IMR-90 (cell line): Measurements from ENCODE around the gene ULK1.
"Not testable (repeated sequence)": the region's sequence is repeated elsewhere in the genome, so short reads cannot be mapped to it uniquely, and the experiment has no call there.

Experiments
- CEBPB ChIP-seq: IDR thresholded peaks from 2 replicates; pipeline ENCODE4 v1.6.1; 2012; ENCODE audit warnings: low read depth, low read length, improper control_type of control experiment
- MAFK ChIP-seq: IDR thresholded peaks from 2 replicates; pipeline ENCODE4 v1.6.1; 2012; ENCODE audit warnings: low read depth, low read length, improper control_type of control experiment
- MAZ ChIP-seq: IDR thresholded peaks from 2 replicates; pipeline ENCODE4 v1.6.1; 2012; ENCODE audit warnings: low read depth, mild to moderate bottlenecking, low read length, improper control_type of control experiment, moderate library complexity, borderline replicate concordance
- MXI1 ChIP-seq: IDR thresholded peaks from 2 replicates; pipeline ENCODE4 v1.6.1; 2012; ENCODE audit warnings: low read depth, mild to moderate bottlenecking, low read length, moderate library complexity, borderline replicate concordance
- POLR2A ChIP-seq: IDR thresholded peaks from 2 replicates; pipeline ENCODE4 v1.6.1; 2012; ENCODE audit warnings: mild to moderate bottlenecking, low read depth, low read length
- RCOR1 ChIP-seq: IDR thresholded peaks from 2 replicates; pipeline ENCODE4 v1.6.1; 2012; ENCODE audit warnings: mild to moderate bottlenecking, low read length, improper control_type of control experiment; ENCODE audit not compliant: insufficient replicate concordance
- SMC3 ChIP-seq: fragments of 150-350 bp; IDR thresholded peaks from 2 replicates; pipeline ENCODE4 v1.6.1; 2016; ENCODE audit warnings: low read depth, mild to moderate bottlenecking, antibody characterized with exemption, low read length, moderate library complexity
- TF ChIP-seq, protein P1 (sequence below): conservative IDR thresholded peaks from 2 replicates; pipeline ENCODE4 v1.5.1; 2012; ENCODE audit warnings: mild to moderate bottlenecking, low read depth, low read length, improper control_type of control experiment

DNA sequence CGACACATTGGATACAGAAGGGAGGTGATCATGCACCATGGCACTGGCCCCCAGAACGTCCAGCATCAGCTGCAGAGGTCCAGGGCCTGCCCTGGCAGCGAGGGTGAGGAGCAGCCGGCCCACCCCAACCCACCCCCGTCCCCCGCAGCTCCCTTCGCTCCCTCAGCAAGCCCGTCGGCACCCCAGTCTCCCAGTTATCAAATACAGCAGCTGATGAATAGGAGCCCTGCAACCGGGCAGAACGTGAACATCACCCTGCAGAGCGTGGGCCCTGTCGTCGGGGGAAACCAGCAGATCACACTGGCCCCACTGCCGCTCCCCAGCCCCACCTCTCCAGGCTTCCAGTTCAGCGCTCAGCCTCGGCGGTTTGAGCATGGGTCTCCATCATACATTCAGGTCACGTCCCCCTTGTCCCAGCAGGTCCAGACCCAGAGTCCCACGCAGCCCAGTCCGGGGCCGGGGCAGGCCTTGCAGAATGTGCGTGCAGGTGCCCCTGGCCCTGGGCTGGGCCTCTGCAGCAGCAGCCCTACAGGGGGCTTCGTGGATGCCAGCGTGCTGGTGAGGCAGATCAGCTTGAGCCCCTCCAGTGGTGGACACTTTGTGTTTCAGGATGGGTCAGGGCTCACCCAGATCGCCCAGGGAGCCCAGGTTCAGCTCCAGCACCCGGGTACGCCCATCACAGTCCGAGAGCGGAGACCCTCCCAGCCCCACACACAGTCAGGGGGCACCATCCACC, 66.3 kb downstream of the ULK1 start:
- not testable (repeated sequence) for TF ChIP-seq CEBPB, MAZ, RCOR1, MXI1, MAFK, POLR2A, SMC3
- TF ChIP-seq, protein P1, sequence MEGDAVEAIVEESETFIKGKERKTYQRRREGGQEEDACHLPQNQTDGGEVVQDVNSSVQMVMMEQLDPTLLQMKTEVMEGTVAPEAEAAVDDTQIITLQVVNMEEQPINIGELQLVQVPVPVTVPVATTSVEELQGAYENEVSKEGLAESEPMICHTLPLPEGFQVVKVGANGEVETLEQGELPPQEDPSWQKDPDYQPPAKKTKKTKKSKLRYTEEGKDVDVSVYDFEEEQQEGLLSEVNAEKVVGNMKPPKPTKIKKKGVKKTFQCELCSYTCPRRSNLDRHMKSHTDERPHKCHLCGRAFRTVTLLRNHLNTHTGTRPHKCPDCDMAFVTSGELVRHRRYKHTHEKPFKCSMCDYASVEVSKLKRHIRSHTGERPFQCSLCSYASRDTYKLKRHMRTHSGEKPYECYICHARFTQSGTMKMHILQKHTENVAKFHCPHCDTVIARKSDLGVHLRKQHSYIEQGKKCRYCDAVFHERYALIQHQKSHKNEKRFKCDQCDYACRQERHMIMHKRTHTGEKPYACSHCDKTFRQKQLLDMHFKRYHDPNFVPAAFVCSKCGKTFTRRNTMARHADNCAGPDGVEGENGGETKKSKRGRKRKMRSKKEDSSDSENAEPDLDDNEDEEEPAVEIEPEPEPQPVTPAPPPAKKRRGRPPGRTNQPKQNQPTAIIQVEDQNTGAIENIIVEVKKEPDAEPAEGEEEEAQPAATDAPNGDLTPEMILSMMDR, result not testable (repeated sequence)
